ENCODE measurements around the gene SRSF7.
A peak's percentile ranks its signal among the peaks of the same experiment; 100 is the strongest.
"Not testable (repeated sequence)": the region's sequence is repeated elsewhere in the genome, so short reads cannot be mapped to it uniquely, and the experiment has no call there.

The SRSF7 gene

DNA sequence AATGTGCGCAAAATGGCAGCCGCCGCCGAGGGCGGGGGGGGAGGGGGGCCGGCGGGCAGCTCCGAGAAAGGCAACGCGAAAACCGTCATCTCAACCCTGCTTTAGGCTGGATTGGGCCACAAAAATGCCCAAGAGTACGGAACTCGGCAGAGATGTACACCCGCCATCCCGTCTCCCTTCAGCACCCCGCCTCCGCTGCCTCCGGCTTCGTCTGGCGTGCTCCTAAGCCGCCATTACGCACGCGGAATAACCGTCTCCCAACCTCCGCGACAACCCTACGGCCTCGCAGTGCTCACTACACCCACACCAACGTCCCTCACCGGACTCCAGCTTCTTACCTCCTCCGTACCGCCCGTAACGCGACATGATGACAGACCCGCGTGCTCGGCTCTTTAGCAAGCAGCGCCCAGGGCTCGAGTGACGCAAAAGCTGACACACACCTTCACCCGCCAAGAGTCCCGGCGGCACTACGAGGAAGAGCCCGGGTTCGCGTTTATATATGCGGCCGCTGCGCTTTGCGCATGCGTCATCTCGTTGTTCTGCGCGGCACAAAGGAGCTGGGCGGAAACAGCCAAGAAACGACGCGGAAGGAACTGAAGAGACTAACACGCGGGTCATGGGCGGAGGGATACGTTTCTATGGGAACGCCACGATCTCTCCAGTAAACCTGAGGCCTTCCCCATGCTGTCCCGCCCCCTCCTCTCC lies at the start of gene SRSF7:
SRSF7 (minus strand) TSS at position 471 of the 705 bp plus-strand sequence; CDS start at position 366, 105 bp downstream.
- no peaks in the 10 kb centered on the region for H3K27me3 ChIP-seq (ENCODE audit: control insufficient read depth in 2 of 2, insufficient read depth in 2 of 2, low read length in 2 of 2)
- peak within 1 kb of the TSS; percentile 93 to 99 for H3K9ac ChIP-seq (ENCODE audit: low read depth in 1 of 2, low read length in 2 of 2)
- peaks cover 31 to 37% of the 10 kb centered on the region in 2 donors for H3K36me3 ChIP-seq (ENCODE audit: control insufficient read depth in 2 of 2, insufficient read depth in 2 of 2, low read length in 2 of 2)
- no peaks in the 10 kb centered on the region for H3K9me3 ChIP-seq (ENCODE audit: control insufficient read depth in 2 of 2, low read length in 2 of 2)
- peak within 1 kb of the TSS; percentile 83 to 100 for H3K4me3 ChIP-seq (ENCODE audit: low read length in 2 of 2)
- peaks cover 25 to 36% of the 10 kb centered on the region in 2 donors for H3K4me1 ChIP-seq (ENCODE audit: control insufficient read depth in 2 of 2, insufficient read depth in 2 of 2, low read length in 2 of 2)
- peak within 1 kb of the TSS; percentile 92 to 100 for H3K27ac ChIP-seq (ENCODE audit: low read depth in 2 of 2, low read length in 2 of 2)

GRCh38 chr2:38797953-38798352 lies 46.8 kb upstream of the SRSF7 start:
- Histone ChIP-seq H3K27me3 (ENCODE audit: control insufficient read depth in 2 of 2, insufficient read depth in 2 of 2, low read length in 2 of 2) (no peaks in the 10 kb centered on the region), H3K9me3 (ENCODE audit: control insufficient read depth in 2 of 2, low read length in 2 of 2) (no peaks in the 10 kb centered on the region), H3K9ac (ENCODE audit: low read depth in 1 of 2, low read length in 2 of 2) (no peak overlapping the region), H3K4me1 (ENCODE audit: control insufficient read depth in 2 of 2, insufficient read depth in 2 of 2, low read length in 2 of 2) (peaks cover 4 to 10% of the 10 kb centered on the region in 2 donors), H3K4me3 (ENCODE audit: low read length in 2 of 2) (no peak overlapping the region), H3K36me3 (ENCODE audit: control insufficient read depth in 2 of 2, insufficient read depth in 2 of 2, low read length in 2 of 2) (peaks cover 0 to 2% of the 10 kb centered on the region in 2 donors), H3K27ac (ENCODE audit: low read depth in 2 of 2, low read length in 2 of 2) (no peak overlapping the region)

- peaks cover 4 to 10% of the 10 kb centered on the region in 2 donors for H3K4me1 ChIP-seq (ENCODE audit: control insufficient read depth in 2 of 2, insufficient read depth in 2 of 2, low read length in 2 of 2)
- H3K9me3 ChIP-seq (ENCODE audit: control insufficient read depth in 2 of 2, low read length in 2 of 2) = no peaks in the 10 kb centered on the region
- peaks cover 0 to 2% of the 10 kb centered on the region in 2 donors for H3K36me3 ChIP-seq (ENCODE audit: control insufficient read depth in 2 of 2, insufficient read depth in 2 of 2, low read length in 2 of 2)
- no peak overlapping the region for H3K4me3 ChIP-seq (ENCODE audit: low read length in 2 of 2)
- no peak overlapping the region for H3K27ac ChIP-seq (ENCODE audit: low read depth in 2 of 2, low read length in 2 of 2)
- no peak overlapping the region for H3K9ac ChIP-seq (ENCODE audit: low read depth in 1 of 2, low read length in 2 of 2)
- no peaks in the 10 kb centered on the region for H3K27me3 ChIP-seq (ENCODE audit: control insufficient read depth in 2 of 2, insufficient read depth in 2 of 2, low read length in 2 of 2)
Observed at GRCh38 chr2:38797250-38797676, 46.1 kb upstream of the SRSF7 start.

DNA sequence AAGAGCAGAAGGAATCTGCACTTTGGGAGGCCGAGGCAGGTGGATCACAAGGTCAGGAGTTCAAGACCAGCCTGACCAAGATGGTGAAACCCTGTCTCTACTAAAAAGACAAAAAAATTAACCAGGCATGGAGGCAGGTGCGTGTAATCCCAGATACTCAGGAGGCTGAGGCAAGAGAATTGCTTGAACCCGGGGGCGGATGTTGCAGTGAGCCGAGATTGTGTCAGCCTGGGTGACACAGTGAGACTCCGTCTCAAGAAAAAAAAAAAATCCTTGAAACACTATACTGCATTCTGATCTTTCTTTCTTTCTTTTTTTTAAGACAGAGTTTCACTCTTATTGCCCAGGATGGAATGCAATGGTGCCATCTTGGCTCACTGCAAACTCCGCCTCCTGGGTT lies 43.9 kb upstream of the SRSF7 start:
- H3K9me3 ChIP-seq (ENCODE audit: control insufficient read depth in 2 of 2, low read length in 2 of 2); H3K27ac ChIP-seq (ENCODE audit: low read depth in 2 of 2, low read length in 2 of 2); H3K4me1 ChIP-seq (ENCODE audit: control insufficient read depth in 2 of 2, insufficient read depth in 2 of 2, low read length in 2 of 2); H3K4me3 ChIP-seq (ENCODE audit: low read length in 2 of 2); H3K27me3 ChIP-seq (ENCODE audit: control insufficient read depth in 2 of 2, insufficient read depth in 2 of 2, low read length in 2 of 2); H3K36me3 ChIP-seq (ENCODE audit: control insufficient read depth in 2 of 2, insufficient read depth in 2 of 2, low read length in 2 of 2); H3K9ac ChIP-seq (ENCODE audit: low read depth in 1 of 2, low read length in 2 of 2): not testable (repeated sequence)

DNA sequence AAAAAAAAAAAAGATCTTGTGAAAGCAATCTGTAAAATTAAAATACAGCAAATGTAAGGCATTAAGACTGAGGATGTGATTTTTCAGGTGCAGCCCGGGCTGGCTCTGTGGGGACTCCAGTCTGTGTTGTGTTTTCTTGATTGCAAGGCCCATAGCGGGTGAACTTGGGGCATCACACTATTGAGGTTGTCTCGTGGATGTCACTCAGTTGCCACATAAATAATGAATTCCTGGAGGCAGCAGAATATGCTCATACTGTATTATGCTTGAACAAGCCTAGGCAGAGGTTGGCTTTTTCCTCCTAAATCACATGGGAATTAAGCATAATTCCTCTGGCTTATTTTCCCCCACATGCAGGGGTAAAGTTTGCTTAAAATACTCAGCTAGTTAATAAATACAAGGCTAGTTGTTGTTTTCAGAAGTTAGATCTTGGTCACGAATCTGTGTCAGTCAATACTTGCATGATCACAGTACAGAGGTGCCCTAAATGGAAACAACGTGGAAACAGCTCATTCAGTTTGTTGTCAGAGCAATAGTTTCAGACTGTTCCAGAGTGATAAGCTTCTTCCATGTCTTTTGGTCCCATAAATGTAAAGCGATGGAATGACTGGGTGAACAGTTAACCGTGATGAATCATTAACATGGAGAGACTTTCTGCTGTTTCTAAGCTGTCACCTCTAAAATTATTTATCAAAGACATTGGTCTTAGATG lies 43.2 kb upstream of the SRSF7 start:
- H3K9ac ChIP-seq (ENCODE audit: low read depth in 1 of 2, low read length in 2 of 2) = no peak overlapping the region

GRCh38 chr2:38793511-38793910 lies 42.4 kb upstream of the SRSF7 start:
- no peaks in the 10 kb centered on the region for H3K9me3 ChIP-seq (ENCODE audit: control insufficient read depth in 2 of 2, low read length in 2 of 2)
- no peaks in the 10 kb centered on the region for H3K27me3 ChIP-seq (ENCODE audit: control insufficient read depth in 2 of 2, insufficient read depth in 2 of 2, low read length in 2 of 2)
- no peak overlapping the region for H3K4me3 ChIP-seq (ENCODE audit: low read length in 2 of 2)
- H3K4me1 ChIP-seq (ENCODE audit: control insufficient read depth in 2 of 2, insufficient read depth in 2 of 2, low read length in 2 of 2) = peaks cover 4 to 10% of the 10 kb centered on the region in 2 donors
- H3K36me3 ChIP-seq (ENCODE audit: control insufficient read depth in 2 of 2, insufficient read depth in 2 of 2, low read length in 2 of 2) = no peaks in the 10 kb centered on the region
- H3K9ac ChIP-seq (ENCODE audit: low read depth in 1 of 2, low read length in 2 of 2) = no peak overlapping the region
- H3K27ac ChIP-seq (ENCODE audit: low read depth in 2 of 2, low read length in 2 of 2) = peak overlapping the region in 1 of 2 donors; percentile 9

More for the DNA sequence above, 43.2 kb upstream of the SRSF7 start:
- Histone ChIP-seq H3K4me1 (ENCODE audit: control insufficient read depth in 2 of 2, insufficient read depth in 2 of 2, low read length in 2 of 2) (peaks cover 4 to 10% of the 10 kb centered on the region in 2 donors), H3K36me3 (ENCODE audit: control insufficient read depth in 2 of 2, insufficient read depth in 2 of 2, low read length in 2 of 2) (no peaks in the 10 kb centered on the region), H3K27me3 (ENCODE audit: control insufficient read depth in 2 of 2, insufficient read depth in 2 of 2, low read length in 2 of 2) (no peaks in the 10 kb centered on the region), H3K27ac (ENCODE audit: low read depth in 2 of 2, low read length in 2 of 2) (peak overlapping the region; percentile 41 to 50), H3K4me3 (ENCODE audit: low read length in 2 of 2) (peak overlapping the region in 1 of 2 donors; percentile 48), H3K9me3 (ENCODE audit: control insufficient read depth in 2 of 2, low read length in 2 of 2) (no peaks in the 10 kb centered on the region)

DNA sequence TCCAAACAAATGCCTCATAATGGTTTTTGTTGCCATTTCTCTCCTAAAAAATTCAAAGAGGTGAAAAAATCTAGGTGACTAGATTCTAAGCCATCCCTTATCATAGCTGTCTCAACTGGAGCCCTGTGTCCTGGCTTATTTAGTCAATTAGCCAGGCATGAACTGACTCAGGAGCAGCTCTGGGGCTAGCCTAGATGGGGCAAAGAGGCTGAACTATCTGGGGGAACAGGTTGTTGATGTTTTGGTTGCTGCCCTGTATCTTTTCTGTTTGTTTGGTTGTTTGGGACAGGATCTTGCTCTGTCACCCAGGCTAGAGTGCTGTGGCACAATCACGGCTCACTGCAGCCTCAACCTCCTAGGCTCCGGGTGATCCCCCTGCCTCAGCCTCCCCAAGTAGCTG lies 41.6 kb upstream of the SRSF7 start:
- no peak overlapping the region for H3K4me3 ChIP-seq (ENCODE audit: low read length in 2 of 2)
- no peaks in the 10 kb centered on the region for H3K9me3 ChIP-seq (ENCODE audit: control insufficient read depth in 2 of 2, low read length in 2 of 2)
- H3K27ac ChIP-seq (ENCODE audit: low read depth in 2 of 2, low read length in 2 of 2) = no peak overlapping the region
- peaks cover 4 to 10% of the 10 kb centered on the region in 2 donors for H3K4me1 ChIP-seq (ENCODE audit: control insufficient read depth in 2 of 2, insufficient read depth in 2 of 2, low read length in 2 of 2)
- no peak overlapping the region for H3K9ac ChIP-seq (ENCODE audit: low read depth in 1 of 2, low read length in 2 of 2)
- no peaks in the 10 kb centered on the region for H3K27me3 ChIP-seq (ENCODE audit: control insufficient read depth in 2 of 2, insufficient read depth in 2 of 2, low read length in 2 of 2)
- no peaks in the 10 kb centered on the region for H3K36me3 ChIP-seq (ENCODE audit: control insufficient read depth in 2 of 2, insufficient read depth in 2 of 2, low read length in 2 of 2)

DNA sequence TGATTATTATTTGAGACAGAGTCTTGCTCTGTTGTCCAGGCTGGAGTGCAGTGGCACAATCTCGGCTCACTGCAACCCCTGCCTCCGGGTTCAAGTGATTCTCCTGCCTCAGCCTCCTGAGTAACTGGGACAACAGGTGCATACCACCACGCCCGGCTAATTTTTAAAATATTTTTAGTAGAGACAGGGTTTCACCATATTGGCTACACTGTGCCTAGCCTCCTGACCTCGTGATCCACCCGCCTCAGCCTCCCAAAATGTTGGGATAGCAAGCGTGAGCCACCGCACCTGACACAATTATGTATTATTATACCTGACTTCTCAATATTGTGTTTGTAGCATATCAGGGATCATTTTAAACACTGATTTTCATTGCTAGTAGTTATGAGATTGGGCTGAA lies 41.2 kb upstream of the SRSF7 start:
- not testable (repeated sequence) for H3K27me3 ChIP-seq (ENCODE audit: control insufficient read depth in 2 of 2, insufficient read depth in 2 of 2, low read length in 2 of 2); H3K27ac ChIP-seq (ENCODE audit: low read depth in 2 of 2, low read length in 2 of 2); H3K9ac ChIP-seq (ENCODE audit: low read depth in 1 of 2, low read length in 2 of 2); H3K36me3 ChIP-seq (ENCODE audit: control insufficient read depth in 2 of 2, insufficient read depth in 2 of 2, low read length in 2 of 2); H3K4me1 ChIP-seq (ENCODE audit: control insufficient read depth in 2 of 2, insufficient read depth in 2 of 2, low read length in 2 of 2); H3K9me3 ChIP-seq (ENCODE audit: control insufficient read depth in 2 of 2, low read length in 2 of 2); H3K4me3 ChIP-seq (ENCODE audit: low read length in 2 of 2)

GRCh38 chr2:38791744-38792143 lies 40.6 kb upstream of the SRSF7 start:
- Histone ChIP-seq H3K36me3 (ENCODE audit: control insufficient read depth in 2 of 2, insufficient read depth in 2 of 2, low read length in 2 of 2) (no peaks in the 10 kb centered on the region), H3K27me3 (ENCODE audit: control insufficient read depth in 2 of 2, insufficient read depth in 2 of 2, low read length in 2 of 2) (no peaks in the 10 kb centered on the region), H3K4me3 (ENCODE audit: low read length in 2 of 2) (no peak overlapping the region), H3K27ac (ENCODE audit: low read depth in 2 of 2, low read length in 2 of 2) (no peak overlapping the region), H3K9me3 (ENCODE audit: control insufficient read depth in 2 of 2, low read length in 2 of 2) (no peaks in the 10 kb centered on the region), H3K4me1 (ENCODE audit: control insufficient read depth in 2 of 2, insufficient read depth in 2 of 2, low read length in 2 of 2) (peaks cover 4 to 10% of the 10 kb centered on the region in 2 donors), H3K9ac (ENCODE audit: low read depth in 1 of 2, low read length in 2 of 2) (no peak overlapping the region)

- H3K4me1 ChIP-seq (ENCODE audit: control insufficient read depth in 2 of 2, insufficient read depth in 2 of 2, low read length in 2 of 2) = peaks cover 4 to 10% of the 10 kb centered on the region in 2 donors
- peak overlapping the region; percentile 13 to 48 for H3K27ac ChIP-seq (ENCODE audit: low read depth in 2 of 2, low read length in 2 of 2)
Observed at GRCh38 chr2:38789691-38790090, 38.5 kb upstream of the SRSF7 start.

More at GRCh38 chr2:38789691-38790090, 38.5 kb upstream of the SRSF7 start:
- H3K27me3 ChIP-seq (ENCODE audit: control insufficient read depth in 2 of 2, insufficient read depth in 2 of 2, low read length in 2 of 2) = no peaks in the 10 kb centered on the region
- no peaks in the 10 kb centered on the region for H3K9me3 ChIP-seq (ENCODE audit: control insufficient read depth in 2 of 2, low read length in 2 of 2)
- no peak overlapping the region for H3K9ac ChIP-seq (ENCODE audit: low read depth in 1 of 2, low read length in 2 of 2)
- no peak overlapping the region for H3K4me3 ChIP-seq (ENCODE audit: low read length in 2 of 2)
- H3K36me3 ChIP-seq (ENCODE audit: control insufficient read depth in 2 of 2, insufficient read depth in 2 of 2, low read length in 2 of 2) = no peaks in the 10 kb centered on the region

Data from mucosa of rectum (tissue), 2 donors.